ENCODE data around the gene RASAL2.
"Not testable (repeated sequence)": the region's sequence is repeated elsewhere in the genome, so short reads cannot be mapped to it uniquely, and the experiment has no call there.

Gene RASAL2

DNA sequence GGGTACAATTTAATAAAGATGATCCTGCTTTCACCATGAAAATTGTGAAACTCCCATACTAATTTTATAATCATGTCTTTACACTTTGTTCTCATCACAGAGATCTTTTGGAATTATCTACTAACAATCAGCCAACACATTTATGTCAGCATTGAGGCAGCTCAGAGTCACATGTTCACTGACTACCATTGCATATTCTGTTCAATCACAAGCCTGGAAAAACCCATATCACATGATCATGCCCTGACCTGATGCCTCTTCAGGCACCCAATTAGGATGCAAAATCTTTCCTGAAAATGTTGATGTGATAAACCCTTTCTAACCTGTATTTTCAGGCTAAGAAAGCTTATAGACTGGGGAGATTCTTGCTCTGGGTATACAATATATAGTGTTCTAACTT lies 21.6 kb upstream of the RASAL2 start:
- no peak for DNase-seq

DNA sequence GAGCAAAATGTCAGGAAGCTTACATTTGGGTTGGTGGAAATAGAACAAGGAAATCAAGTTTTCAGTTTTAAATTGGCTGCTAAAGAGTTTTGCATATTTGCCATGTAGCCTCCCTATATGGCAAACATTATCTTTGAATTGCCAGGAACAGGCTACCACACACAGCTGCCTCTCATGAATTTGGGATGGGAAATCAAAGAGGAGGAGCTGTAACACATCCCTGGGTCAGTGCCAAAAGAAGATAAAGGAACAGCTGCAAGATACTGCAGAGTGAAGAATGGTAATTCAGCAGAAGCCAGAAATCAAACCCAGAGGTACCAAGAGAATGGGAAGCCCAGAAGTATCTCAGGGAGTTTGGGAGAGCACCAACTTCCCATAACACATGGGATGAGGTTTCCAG lies 18.6 kb upstream of the RASAL2 start:
- DNase-seq = no peak

DNA sequence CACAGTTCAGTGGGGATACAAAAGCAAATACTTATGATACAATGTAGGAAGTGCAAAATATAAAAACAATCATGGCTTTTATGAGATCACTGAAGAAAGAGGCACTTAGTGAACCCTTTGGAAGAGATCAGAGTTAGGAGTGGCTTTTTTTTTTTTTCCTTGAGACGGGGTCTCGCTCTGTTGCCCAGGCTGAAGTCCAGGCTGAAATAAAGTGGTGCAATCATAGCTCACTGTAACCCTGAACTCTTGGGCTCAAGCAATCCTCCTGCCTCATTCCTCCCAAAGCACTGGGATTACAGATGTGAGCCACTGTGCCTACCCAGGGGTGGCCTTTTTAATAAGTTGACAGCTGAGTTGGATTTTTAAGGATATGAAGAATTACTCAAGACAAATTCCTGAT lies 17.3 kb upstream of the RASAL2 start:
- DNase-seq = no peak

DNA sequence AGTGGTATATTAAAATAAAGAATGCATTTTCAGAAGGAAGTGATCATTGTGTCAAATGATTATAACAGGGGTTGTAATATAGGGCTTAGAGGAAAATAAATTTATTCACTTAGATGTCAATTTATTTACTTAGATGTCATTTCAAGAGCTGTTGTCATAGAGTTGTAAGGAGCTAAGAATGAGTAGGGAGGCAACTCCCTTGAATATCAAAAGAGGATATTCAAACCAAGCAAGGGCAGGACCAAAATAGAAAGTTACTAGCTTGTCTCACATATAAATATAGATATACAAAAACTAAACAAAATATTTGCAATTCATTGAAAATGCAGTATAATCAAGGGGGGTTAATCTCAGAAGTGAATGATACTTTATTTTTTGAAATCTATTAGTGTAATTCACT lies 16.0 kb upstream of the RASAL2 start:
- DNase-seq = no peak

DNA sequence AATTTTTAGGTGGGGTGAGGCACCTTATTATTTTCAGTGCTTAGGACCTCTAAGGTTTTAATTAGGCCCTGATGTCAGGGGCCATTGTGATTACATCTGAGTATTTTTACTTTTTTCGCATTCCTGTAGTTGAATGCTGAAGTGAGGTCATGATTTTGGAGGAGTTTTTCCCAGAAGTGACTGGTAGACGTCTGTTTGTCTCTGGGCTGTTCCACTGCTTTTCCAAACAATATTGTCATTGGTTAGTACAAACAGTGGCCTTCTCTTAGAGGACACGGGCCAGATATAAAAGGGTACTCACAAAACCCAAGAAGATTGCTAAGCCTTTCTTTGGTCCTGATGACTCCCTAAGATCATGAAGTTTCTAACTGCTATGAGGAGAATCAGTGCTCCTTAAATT lies 7.6 kb upstream of the RASAL2 start:
- no peak for DNase-seq

DNA sequence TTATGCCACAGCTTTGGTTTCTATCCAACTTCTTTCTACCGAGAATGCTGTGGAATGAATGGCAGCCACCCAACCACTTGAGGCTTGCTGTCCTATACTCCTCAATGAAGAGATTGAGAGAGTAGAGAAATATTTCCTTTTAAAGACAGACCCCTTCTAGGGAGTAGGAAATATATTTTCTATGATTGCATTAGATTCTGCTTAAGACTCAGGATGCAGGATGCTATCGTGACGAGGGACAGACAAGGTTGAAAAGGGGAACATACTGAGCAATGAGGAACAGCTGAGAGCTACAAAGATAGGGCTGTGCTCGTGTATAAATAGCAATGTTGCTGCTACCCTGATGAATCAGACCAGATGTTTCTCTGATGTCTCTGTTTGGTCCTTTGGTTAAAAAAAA lies 7.1 kb upstream of the RASAL2 start:
- DNase-seq = peak; percentile 69

DNA sequence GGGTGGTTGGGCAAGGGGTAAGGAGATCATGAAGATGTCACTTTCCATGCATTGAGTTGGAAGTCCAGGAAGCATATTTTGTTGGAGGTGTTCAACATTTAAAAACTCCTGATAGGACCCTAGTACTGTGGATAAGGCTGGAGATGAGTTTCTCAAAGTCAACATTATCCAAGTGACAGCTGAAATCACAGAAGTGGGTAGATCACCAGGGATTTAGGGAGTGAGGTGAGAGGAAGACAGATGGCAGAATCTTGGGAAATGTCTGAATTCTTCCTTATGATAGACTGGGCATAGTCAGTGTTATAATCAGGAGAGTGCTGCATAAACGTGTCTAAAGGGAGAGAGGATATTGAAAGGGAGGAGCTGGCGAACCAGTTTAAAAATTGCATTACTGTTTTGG lies 5.3 kb upstream of the RASAL2 start:
- no peak for DNase-seq

DNA sequence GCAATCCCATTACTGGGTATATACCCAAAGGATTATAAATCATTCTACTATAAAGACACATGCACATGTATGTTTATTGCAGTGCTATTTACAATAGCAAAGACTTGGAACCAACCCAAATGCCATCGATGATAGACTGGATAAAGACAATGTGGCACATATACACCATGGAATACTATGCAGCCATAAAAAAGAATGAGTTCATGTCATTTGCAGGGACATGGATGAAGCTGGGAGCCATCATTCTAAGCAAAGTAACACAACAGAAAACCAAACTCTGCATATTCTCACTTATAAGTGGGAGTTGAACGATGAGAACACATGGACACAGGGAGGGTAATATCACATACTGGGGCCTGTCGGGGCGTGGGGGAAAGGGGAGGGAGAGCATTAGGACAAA lies 2.5 kb upstream of the RASAL2 start:
- DNase-seq = not testable (repeated sequence)

DNA sequence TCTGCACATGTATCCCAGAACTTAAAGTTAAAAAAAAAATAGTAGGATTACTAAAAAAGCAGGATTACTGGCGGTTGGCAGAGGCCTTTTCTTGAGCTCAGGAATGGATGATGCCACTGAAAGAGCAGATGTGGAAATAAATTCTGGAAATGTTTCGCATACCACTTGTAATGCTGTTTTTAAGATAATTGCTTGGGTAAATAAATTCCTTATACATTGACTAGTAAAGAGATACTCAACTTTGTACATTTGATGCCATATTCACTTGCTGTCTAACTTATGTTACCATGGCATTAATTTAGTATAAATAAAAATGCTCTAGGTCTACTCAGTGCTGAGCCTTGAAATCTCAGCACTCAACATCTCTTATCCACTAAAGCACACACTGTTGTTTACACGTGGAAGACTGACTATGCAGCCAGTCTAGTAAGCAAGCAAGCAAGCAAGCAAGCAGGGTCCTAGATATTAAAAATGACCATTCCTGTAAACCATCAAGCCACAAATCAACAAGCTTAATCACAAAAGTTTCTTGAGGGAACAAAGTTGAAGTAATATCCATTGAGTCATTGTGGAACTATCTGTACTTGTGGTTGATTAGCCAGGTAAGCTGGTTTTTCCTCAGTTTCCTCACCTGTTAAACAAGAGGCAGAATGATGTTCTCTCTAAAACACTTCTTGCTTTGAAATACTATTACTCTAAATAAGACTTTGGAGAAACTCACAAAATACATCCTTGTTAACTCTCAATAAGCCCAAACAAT lies 1.7 kb upstream of the RASAL2 start:
- DNase-seq = no peak

DNA sequence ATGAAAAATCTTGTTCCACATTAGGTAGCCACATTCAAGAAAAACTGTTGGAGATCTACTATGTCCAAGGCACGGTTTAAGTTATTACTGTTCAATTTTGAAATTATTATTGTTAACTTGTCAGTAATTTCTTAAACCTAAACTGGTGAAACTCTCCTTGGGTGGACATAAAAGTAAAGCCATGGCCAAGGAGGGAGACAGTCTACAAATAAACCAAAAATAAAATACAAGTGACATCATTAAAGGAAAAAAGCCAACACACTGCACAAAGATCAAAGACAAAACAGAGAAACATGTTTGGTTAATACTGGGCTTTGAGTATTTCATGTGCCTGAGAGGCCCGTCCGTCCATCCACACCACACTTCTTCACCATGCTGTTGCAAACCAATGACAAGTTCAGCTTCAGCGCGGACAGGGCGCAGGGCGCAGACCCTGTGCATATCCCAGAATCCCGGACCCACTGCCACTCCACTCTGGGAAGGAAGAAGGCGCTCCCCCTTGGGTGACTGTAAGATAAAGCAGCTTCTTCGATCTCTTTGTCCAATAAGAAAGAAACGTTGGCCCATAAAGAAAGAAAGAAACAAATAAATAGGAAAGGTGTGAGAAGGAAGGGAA lies 918 bp upstream of the RASAL2 start:
- no peak for DNase-seq

DNA sequence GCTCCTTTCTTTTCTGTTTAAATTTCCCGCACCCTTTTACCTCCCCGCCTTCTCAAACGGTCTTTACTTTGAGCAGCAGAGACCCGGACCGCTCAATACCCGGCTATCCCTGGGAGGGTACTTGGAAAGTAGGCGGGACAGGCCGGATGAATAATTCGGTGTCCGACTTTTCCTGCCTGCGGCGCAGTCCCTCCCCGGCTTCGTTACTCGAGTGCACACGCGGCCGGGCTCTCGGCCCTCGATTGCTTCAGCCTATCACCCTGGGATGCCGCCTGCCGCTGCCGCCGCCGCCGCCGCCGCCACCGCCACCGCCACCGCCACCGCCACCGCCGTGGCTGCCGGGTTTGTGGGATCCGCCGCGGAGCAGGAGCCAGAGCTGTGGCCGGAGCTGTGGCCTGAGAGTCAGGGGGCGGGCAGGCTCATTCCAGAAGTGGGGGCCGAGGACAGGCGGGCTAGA lies 382 bp upstream of the RASAL2 start:
- peak; percentile 85 for DNase-seq

DNA sequence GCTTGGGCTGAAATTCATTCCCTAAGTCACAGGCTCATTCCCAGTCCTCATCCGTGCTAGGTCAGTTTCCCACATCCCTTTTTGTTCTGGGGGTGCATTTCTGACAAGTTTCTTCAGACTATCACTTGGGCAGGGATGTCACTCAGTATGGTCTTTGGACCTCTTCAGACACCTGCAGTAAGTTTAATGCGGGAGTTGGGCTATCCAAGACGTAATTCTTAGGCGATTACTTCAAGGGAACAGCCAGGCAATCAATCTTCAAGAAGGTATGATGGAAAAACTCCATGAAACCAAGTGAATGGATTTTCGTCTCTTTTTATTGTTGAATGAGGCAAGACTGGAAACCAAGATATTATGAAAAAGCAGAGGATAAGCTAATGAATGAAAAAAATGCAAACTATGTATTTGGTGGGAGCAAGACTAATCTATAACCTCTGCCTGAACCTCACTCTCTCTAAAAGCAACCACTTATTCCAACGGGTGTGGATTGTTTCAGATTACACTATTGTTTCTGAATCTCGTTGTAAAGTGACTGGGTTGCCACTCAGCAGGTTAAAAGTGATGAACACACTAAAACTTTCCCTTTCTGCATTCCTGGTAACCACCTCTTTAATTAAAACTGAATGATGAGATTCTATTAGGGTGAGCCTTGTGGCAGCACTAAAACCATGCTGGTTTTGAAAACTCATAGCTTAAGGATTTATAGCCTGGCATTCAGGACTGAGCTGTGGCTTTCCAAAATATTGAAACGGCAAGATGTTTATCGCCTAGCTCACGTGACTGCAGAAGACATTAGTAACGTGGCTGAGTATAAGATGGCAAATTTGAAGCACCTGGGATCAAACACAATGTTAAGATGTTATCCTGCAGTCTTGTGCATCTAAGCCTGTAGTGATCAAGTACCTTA lies 1.1 kb downstream of the RASAL2 start:
- no peak for DNase-seq

DNA sequence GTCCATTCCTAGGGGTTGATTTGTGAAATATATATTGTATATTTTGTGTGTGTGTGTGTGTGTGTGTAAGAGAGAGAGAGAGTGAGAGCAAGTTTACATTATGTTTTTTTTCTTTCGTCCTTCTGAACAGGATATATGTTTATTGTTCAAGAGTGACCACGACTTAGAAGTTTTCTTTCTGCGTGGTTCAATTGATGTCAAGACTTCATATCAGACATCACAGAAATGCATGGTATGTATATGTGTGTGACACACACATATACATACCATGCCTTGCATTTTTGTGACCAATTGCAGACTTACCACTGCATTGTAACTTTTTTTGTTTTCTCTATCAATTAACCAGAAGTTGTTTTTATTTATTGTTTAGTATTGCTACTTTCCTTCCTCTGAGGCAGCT lies 2.5 kb downstream of the RASAL2 start:
- no peak for DNase-seq

DNA sequence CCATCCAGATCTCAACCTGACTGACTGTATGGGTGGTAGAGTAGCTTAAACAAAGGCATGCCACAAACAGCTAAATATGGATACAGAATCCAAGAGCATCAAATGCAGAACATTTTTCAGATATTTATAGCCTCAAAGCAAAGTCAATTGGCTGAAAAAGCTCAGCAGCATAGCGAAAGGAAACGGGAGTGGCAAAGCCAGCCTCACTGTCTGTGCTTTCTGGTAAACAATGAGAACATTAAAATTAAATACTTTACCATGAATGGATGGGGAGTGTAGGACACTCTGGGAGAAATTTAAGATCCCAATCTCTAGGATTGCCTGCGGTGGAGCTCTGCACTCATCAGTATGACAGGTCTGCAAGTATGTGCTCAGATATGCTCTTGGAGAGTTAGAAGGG lies 4.4 kb downstream of the RASAL2 start:
- DNase-seq = no peak

DNA sequence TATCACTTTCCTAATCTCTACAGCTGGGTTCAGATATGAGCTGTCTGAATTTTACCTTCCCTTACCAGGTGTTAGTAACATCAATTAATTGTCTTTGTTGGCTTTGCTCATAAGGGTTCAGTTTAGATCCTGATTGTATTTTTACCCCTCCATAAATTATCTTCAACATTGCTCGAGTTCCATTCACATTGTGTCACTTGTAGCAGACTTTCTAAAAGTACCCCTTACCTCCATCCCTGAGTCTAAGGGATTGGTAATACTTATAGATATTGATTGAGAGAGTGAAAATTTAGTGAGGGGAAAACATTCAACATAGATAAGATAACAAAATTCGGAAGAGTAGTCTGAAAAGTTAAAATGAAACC lies 7.3 kb downstream of the RASAL2 start:
- DNase-seq = no peak

DNA sequence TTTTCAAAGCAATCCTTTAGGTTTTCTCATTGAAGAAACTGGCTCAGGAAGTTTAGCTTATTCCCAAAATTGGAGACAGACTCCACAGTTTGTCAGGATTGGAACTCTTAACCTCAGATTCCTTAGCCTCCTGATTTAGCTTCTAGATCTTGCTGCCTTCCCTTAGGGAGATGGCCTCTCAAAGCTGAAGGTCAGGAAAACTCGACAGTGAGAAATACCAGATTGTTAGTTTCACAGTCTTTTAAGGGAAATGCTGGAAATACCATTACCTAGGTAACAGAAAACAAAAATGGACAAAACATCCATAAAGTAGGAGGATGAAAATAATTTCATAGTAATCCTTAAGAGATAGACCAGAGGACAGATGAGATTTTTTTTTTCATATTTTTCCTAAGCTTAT lies 7.8 kb downstream of the RASAL2 start:
- DNase-seq = no peak

DNA sequence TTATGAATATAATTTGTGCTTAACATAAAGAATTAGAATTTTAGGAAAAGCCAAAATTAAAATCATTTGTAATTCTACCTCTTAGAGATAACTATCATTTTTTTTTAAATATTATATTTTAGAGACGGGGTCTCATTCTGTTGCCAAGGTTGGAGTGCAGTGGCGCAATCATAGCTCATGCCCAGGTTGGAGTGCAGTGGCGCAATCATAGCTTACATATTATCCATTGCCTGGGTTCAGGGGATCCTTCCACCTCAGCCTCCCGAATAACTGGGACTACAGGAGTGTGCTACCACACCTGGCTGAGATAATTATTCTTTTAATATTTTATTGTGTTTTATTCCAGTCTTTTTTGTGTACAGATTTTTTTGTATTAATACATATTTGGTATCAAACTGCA lies 8.3 kb downstream of the RASAL2 start:
- DNase-seq = no peak

DNA sequence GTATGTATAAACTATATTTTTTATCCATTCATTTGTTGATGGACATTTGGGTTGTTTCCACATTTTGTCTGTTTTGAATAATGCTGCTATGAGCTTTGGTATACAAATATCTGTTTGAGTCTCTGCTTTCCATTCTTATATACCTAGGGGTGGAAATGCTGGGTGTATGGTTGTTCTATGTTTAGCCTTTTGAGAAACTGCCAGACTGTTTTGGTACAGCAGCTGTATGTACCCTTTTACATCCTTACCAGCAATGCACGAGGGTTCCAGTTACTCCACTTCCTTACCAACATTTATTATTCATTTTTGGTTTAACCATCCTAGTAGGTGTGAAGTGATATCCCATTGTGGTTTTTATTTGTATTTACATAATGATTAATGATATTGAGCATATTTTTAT lies 13.9 kb downstream of the RASAL2 start:
- no peak for DNase-seq

DNA sequence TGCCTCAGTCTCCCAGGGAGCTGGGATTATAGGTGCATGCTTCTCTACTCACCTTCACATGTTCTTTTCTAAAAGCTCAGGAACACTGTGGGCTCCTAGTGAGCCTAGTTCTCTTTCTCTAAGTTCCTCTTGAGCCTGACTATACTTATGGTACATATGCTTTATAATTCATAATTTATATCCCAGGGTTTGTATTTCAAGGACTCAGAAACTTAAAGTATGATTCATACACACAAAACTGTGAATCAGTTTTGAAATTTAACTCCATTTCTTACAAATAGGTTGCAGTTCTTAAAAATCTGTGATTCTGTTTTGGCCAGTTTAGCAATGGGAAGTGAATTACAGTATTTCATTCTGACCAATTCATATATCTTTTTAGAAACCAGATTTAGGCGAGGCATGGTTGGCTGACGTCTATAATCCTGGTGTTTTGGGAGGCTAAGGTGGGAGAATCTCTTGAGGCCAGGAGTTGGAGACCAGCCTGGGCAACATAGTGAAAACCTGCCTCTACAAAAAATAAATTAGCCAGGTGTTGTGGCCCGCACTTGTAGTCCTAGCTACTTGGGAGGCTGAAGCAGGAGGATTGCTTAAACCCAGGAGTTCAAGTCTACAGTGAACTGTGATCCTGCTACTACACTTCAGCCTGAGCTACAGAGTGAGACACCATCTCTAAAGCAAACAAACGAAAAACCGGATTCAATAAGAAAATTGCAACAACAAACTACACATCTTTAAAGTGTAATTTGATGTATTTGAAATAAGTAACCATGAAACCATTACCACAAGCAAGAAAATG lies 15.6 kb downstream of the RASAL2 start:
- no peak for DNase-seq

DNA sequence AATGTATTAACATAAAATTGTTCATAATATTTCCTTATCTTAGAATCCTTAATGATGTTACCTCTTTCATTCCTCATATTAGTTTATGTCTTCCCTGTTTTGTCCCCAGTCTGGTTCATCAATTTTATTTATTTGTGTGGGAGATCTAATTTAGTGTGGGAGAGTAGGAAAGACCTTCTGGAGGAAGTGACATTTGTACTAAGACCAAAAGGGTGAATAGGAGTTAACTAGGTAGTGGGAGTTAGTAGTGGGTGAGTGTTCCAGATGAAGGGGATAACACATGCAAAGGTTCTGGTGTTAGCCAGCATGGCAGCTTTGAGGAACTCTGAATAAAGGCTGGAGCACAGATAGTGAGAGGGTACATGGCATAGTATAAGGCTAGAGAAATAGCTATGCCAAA lies 21.4 kb downstream of the RASAL2 start:
- no peak for DNase-seq

DNA sequence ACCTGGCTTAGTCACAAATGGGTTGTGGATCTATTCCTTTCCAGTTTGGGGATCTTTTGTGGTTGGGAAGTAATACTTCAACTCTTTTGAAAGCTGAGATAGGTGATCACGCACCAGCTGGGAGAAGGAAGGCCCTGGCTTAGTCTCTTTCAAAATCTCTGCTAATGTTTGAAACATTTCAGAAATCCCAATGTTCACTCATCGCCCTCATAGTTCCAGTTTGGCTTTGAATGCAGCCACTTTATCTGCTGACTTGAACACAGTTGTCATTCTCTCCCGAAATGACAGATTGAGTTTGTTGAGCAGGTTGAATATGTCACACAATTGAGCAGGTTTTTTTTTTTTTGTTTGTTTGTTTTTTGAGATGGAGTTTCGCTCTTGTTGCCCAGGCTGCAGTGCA lies 24.6 kb downstream of the RASAL2 start:
- no peak for DNase-seq

DNA sequence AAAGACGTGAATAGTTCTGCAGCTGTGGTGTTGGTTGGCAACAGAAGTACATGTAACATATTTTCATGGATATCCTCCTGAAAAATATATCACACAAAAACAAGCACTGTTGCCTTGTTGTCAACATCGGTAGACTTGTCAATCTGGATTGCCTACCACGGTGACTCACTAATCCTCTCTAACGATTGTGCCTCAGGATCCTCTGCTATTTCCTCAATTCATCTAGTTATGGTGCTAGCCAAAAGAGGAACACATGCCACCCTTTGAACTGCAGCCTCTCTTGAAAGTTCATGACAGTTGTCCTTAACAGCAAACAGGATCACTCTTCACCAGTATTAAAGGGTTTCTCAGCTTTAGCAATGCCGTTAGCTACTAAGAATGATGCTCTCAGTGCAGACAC lies 25.7 kb downstream of the RASAL2 start:
- DNase-seq = peak; percentile 95

DNA sequence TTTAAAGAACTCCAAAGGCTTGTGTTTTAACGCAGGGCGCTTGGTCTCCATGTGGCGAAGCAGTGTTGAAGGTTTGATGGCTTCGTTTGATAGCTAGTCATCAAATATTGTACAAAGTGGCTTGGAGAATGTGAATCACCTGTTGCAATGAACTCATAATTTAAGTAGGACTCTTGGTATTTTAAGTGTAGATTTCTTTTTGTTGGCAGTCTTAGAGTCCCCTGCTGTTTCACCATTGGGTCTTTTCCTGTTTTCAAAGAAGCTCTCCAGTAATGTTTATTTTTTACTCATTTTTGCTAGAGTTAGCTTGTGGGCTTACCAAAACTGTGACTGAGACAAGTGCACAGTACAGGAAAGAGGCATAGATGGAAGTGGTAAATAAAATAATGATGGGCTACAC lies 26.2 kb downstream of the RASAL2 start:
- DNase-seq = no peak
